ENCODE data around the gene RRN3.
"Not testable (repeated sequence)": the region's sequence is repeated elsewhere in the genome, so short reads cannot be mapped to it uniquely, and the experiment has no call there.

Gene RRN3

GRCh38 chr16:15050440-15050839 is 43.6 kb downstream of the RRN3 start:
- DNase-seq (ENCODE audit: low spot score) = not testable (repeated sequence)

- no peak for DNase-seq (ENCODE audit: low spot score)
Measured at GRCh38 chr16:15049581-15050180, 44.4 kb downstream of the RRN3 start.

- DNase-seq (ENCODE audit: low spot score) = no peak
Measured at GRCh38 chr16:15046692-15047376, 47.2 kb downstream of the RRN3 start.

GRCh38 chr16:15045270-15045669 is 48.8 kb downstream of the RRN3 start:
- DNase-seq (ENCODE audit: low spot score) = not testable (repeated sequence)

GRCh38 chr16:15044286-15044685 is 49.8 kb downstream of the RRN3 start:
- no peak for DNase-seq (ENCODE audit: low spot score)

- no peak for DNase-seq (ENCODE audit: low spot score)
Measured at GRCh38 chr16:15043344-15043743, 50.7 kb downstream of the RRN3 start.

- no peak for DNase-seq (ENCODE audit: low spot score)
Measured at GRCh38 chr16:15041271-15042004, 52.6 kb downstream of the RRN3 start.

GRCh38 chr16:15038689-15039088 is 55.4 kb downstream of the RRN3 start:
- DNase-seq (ENCODE audit: low spot score) = no peak

GRCh38 chr16:15037745-15038144 is 56.3 kb downstream of the RRN3 start:
- DNase-seq (ENCODE audit: low spot score) = no peak

- no peak for DNase-seq (ENCODE audit: low spot score)
Measured at GRCh38 chr16:15037003-15037402, 57.1 kb downstream of the RRN3 start.

GRCh38 chr16:15035163-15035729 is 58.8 kb downstream of the RRN3 start:
- DNase-seq (ENCODE audit: low spot score) = no peak

- no peak for DNase-seq (ENCODE audit: low spot score)
Measured at GRCh38 chr16:15034266-15035162, 59.6 kb downstream of the RRN3 start.

GRCh38 chr16:15033309-15033707 is 60.8 kb downstream of the RRN3 start:
- DNase-seq (ENCODE audit: low spot score) = no peak

GRCh38 chr16:15032547-15033308 is 61.3 kb downstream of the RRN3 start:
- no peak for DNase-seq (ENCODE audit: low spot score)

GRCh38 chr16:15031586-15031985 is 62.5 kb downstream of the RRN3 start:
- no peak for DNase-seq (ENCODE audit: low spot score)

GRCh38 chr16:15031179-15031578 is 62.9 kb downstream of the RRN3 start:
- DNase-seq (ENCODE audit: low spot score) = no peak

GRCh38 chr16:15029749-15030148 is 64.3 kb downstream of the RRN3 start:
- not testable (repeated sequence) for DNase-seq (ENCODE audit: low spot score)

- DNase-seq (ENCODE audit: low spot score) = not testable (repeated sequence)
Measured at GRCh38 chr16:15028801-15029698, 65.0 kb downstream of the RRN3 start.

GRCh38 chr16:15028345-15028715 is 65.7 kb downstream of the RRN3 start:
- DNase-seq (ENCODE audit: low spot score) = not testable (repeated sequence)

Data from COLO829 (cell line).